Caki2 (cell line): ENCODE measurements around the gene SV2B. TPM values are rescaled to one million over a fixed set of nuclear protein-coding genes. Genes with fewer than 3 reads are reported as not detected.
"Not testable (repeated sequence)": the region's sequence is repeated elsewhere in the genome, so short reads cannot be mapped to it uniquely, and the experiment has no call there.

Source experiments
- DNase-seq: peaks from one replicate; pipeline ENCODE4 v3.0.0-alpha.2; 2015; ENCODE audit warnings: low read depth
- in situ Hi-C: cut with HindIII; loops from 2 replicates; pipeline ENCODE4 v1.10.0; 2016; ENCODE audit warnings: low sequenced_read_pairs, low pct_unique_long_range_greater_than_20kb, mixed read lengths
- total RNA-seq: library from RNA; depleted of rRNA; stranded (reverse); fragments of >200 nt; shearing (Covaris generic); gene quantifications from 2 replicates; pipeline ENCODE4 v1.2.3, GENCODE V29; 2014; ENCODE audit warnings: low replicate concordance; rRNA removed

Gene SV2B, protein sequence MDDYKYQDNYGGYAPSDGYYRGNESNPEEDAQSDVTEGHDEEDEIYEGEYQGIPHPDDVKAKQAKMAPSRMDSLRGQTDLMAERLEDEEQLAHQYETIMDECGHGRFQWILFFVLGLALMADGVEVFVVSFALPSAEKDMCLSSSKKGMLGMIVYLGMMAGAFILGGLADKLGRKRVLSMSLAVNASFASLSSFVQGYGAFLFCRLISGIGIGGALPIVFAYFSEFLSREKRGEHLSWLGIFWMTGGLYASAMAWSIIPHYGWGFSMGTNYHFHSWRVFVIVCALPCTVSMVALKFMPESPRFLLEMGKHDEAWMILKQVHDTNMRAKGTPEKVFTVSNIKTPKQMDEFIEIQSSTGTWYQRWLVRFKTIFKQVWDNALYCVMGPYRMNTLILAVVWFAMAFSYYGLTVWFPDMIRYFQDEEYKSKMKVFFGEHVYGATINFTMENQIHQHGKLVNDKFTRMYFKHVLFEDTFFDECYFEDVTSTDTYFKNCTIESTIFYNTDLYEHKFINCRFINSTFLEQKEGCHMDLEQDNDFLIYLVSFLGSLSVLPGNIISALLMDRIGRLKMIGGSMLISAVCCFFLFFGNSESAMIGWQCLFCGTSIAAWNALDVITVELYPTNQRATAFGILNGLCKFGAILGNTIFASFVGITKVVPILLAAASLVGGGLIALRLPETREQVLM
- not detected in 2 replicates for total RNA-seq

DNA sequence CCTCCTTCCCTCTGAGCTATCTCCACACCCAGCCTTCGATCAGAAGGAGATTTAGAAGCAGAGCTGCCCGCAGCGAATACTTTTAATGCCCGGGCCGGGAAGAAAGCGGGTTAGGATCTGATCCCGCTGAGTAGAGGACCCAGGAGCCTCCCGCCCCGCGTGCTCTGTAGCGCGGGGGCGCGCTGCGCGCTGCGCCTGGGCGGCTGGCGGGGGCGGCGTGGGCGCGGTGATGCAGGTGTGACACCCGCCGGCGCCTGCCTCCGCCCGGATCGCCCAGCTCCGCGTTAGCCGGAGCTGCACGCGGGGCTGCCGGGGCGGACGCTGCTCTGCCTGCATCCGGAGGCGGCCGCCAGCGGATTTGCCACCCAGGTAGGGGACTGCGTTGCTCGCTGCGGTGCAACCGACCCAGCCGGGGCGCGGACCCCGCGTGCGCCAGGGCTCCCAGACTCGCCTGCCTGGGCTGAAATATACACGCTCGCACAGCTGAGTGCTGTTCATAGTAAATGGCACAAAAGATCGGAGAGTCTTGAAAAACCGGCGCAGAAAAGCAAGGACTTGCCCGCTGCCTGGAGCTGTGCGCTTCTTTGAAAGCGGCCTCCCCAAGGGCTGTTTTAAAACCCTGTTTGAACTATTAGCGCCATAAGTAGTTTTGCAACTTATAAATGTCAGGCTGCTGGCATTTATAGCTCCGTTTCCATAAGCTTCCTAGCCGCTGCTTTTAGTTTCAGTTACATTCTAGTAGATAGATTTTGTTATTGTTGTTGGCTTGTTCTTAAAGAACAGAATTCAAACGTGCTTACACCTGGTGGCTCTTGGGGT is at the start of gene SV2B:
Gene SV2B (plus strand): TSS at position 263 of the 819 bp plus-strand sequence. CDS start 126,007 bp downstream, outside the sequence.
- in situ Hi-C loops: no loop called here
- peak; percentile 29 for DNase-seq

DNA sequence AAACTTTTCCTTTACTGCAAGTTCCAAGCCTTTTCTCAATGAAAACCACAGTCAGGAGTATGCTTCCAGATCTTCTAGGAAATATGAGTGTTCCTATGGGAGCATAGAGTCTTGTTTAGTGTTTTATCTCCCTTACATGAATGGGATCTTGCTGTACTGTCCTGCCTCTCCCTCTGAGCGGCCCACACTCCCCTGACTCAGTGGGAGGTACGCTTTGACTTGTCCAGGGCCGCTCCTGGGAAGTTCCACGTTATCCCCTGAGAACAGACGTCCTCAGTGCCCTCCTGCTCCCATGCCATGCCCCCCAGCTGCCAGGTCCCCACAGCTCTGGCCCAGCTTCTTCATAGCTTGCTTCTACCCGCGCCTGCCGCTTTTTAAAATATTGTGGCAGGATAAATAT is 48.8 kb upstream of the SV2B start:
- in situ Hi-C loops: loop anchor here (10.0 kb wide), 1 partner anchor 214 kb away; no protein-coding TSS in a partner anchor
- DNase-seq: no peak

DNA sequence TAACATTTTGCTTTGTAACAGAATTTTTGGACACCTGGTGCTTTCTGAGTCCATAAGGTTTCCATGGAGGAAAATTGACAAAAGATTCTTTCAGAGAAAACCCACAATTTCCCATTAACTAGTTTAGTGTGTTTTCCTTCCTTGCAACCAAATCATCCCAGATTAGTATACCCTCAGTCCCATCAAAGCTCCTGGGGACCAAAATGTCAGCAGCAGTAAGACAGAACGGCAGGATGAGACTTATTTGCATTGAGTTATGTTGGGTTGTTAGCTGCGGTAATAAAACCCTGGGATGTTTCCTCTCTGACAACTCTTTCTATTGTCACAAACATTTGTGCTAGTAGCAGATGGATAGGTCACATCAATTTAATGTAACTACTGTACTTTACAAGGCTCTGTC is 45.2 kb upstream of the SV2B start:
- in situ Hi-C loops: loop anchor here (10.0 kb wide), 1 partner anchor 210 kb away; no protein-coding TSS in a partner anchor
- DNase-seq: no peak

DNA sequence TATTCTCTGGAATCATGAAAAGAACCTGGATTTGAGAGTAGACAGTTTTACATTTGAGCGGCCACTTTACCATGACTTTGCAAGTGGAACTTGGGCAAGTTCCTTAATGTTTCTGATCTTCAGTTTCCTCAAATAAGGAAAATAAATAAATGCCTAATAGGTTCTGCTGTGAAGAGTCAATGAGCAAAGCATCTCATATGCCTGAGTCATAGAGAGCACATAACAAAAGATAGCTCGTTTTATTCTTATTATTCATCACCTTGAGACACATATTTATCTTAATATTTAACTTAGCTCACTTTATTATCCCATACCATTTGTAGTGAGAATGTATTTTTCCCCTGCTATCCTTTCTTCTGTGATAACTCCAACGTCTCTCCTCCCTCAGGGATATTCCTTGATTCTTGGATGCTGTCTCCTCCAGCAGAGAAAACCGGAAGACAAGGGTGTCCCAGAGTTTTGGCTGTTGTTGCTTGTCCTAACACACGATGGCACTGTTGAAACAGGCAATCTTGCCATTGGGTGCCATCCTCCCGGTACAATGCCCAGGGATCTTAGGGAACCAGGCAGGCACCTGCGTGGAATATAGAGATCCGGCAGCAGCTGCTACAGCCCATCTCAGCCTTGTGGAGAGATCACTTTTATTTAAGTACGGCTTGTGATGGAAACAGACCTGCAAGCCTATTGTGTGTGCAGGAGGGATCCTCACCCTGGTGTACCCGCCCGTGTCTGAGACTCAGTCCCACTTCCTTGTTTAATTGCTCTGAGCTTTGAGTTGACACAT is 44.3 kb upstream of the SV2B start:
- in situ Hi-C loops: loop anchor here (10.0 kb wide), 1 partner anchor 209 kb away; no protein-coding TSS in a partner anchor
- peak; percentile 75 for DNase-seq

DNA sequence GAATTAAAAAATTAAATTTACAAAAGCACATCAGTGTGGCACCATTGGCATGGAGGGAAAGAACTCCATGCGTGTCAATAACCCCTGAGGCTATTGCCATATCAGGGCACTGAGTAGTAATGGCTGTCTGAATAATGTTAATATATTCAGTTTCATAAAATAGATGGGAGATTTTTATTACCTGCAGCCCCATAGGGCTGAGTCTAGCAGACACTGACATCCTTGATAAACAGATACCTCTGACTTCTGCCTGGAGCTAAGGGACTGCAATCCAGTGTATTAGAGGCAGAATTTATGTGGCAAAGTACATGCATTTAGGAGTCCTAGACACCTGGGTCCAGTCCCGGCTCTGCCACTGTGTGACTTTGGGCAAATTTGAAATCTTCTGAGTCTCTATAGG is 38.8 kb upstream of the SV2B start:
- in situ Hi-C loops: no loop called here
- DNase-seq: no peak

DNA sequence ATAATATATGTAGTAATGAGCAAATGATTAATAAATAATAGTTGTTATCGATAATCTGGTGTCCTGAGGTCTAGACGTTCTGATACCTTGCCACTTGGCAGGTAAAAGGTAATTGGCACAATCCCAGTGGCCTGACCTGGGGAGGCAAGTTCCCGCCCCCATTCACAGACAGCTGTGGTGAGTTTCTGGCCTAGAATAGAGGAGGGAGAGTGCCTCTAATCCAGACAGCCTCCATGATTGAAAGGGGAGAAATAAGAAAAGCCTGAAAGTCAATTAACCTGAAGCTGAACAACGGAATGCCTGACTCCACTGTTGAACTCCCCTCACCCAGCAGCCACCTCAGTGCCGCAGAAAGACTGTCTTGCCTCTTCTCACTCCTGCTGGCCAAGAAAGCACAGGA is 38.1 kb upstream of the SV2B start:
- in situ Hi-C loops: no loop called here
- DNase-seq: no peak

DNA sequence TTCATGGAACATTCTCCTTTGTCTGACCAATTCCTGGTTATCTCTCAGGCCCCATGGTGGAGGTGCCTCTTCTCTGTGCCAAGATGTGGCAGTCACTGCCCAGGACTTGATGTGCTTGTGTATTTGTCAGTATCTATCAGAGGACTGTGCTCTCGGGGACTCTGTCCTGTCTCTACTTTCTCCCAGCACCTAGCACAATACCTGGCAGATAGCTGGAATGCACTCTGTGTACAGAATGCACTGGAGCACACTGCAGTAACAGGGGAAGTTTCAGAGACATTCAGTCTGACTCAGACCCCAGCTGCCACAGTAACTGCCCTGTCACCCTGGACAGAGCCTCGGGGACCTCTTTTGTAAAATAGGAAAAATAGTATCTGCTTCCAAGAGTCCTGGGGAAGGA is 34.6 kb upstream of the SV2B start:
- in situ Hi-C loops: no loop called here

DNA sequence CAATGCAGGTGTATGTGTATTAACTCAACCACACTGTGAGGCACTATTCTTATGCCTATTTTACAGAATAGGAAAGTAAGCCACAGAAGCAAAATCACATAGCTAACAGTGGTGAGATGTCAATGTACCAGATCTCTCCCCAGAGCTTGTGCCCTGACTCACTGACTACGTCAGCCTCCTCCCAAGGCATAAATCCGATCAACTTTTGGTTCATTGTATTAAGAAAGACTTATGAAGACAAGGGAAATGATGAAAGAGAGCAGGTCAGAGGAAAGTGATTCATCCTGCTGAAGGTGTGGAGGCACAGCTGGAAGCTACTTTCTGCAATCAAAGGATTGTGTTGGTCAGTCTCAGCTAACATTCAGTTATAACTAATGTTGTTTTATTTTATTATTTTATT is 33.0 kb upstream of the SV2B start:
- in situ Hi-C loops: no loop called here
- no peak for DNase-seq

More for the DNA sequence above, 34.6 kb upstream of the SV2B start:
- DNase-seq: no peak

DNA sequence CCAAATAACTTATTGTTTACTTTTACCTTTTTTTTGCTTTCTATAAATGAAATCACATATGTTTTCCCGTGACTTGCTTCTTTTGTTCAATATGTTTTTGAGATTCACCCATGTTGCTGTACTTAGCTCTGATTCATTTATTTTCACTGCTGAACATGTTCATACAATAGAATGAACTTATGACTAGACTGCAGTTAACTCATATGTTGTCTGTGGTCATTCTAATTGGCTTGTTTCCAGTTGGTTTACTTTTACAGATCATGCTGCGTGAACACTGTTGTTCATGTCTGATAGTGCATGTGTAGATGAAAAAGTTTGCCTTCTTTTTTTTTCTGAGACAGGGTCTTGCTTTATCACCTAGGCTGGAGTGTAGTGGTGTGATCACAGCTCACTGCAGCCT is 31.6 kb upstream of the SV2B start:
- no peak for DNase-seq
- in situ Hi-C loops: no loop called here

DNA sequence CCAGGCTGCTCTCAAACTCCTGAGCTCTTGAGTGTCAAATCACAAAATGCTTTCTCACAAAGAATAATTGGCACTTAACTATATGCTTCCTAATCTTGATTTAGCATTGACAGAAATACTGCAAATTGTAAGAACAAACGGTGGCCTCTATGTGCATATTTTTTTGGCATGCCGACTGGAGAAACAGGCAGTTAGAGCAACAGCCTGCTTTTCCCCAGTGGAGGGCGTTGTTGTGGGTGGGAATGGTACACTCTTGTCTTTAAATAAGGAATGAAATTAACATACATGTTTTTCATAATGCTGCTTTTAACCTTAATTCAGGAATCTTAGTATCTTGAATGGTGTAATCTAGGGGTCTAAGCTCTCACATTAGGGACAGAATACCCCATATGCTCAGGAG is 31.1 kb upstream of the SV2B start:
- no peak for DNase-seq
- in situ Hi-C loops: no loop called here

DNA sequence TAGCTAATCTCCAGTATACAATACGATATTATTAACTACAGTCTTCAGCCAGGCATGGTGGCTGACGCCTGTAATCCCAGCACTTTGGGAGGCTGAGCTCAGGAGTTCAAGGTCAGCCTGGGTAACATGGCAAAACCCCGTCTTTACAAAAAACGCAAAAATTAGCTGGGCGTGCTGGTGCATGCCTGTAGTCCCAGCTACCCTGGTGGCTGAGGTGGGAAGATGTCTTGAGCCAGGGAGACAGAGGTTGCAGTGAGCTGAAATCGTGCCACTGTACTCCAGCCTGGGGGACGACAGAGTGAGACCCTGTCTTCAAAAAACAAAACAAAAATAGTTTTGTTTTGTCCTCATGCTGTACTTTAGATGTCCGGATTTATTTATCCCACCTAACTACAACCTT is 29.2 kb upstream of the SV2B start:
- no peak for DNase-seq

DNA sequence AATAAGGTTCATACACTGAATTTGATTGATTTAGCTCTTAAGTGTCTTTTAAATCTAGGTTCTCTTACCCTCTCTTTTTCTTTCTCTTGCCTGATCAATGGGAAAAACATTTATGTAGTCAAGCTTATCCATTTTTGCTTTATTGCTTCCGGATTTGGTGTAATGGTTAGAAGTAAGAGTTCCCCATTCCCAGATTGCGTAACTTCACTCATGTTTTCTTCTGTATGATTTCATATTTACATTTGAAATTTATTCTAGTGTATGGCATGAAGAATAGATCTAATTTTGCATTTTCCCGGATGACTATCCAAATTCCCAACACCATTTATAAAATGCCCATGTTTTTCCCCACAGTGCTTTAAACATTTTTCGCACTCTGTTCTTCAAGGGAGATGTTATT is 27.9 kb upstream of the SV2B start:
- in situ Hi-C loops: no loop called here
- DNase-seq: no peak

More for the DNA sequence above, 29.2 kb upstream of the SV2B start:
- in situ Hi-C loops: no loop called here

DNA sequence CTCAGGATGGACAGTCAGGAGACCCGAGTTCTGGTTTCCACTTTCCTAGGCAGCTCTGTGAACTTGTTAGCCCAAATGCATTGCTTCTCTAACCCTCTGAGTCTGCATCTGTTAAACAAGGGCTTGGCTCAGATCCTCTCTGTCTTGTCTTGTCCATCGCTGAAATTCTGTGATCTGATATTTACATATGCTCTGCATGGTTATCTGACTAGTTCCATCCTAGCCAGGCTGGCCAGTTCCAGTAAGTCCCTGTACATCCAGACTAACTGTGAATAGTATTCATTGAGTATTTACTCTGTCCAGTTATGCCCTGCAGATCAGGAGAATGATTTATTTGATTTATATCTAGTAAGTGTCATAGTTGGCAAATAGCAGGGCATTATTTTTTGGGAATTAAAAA is 27.0 kb upstream of the SV2B start:
- in situ Hi-C loops: no loop called here
- no peak for DNase-seq

DNA sequence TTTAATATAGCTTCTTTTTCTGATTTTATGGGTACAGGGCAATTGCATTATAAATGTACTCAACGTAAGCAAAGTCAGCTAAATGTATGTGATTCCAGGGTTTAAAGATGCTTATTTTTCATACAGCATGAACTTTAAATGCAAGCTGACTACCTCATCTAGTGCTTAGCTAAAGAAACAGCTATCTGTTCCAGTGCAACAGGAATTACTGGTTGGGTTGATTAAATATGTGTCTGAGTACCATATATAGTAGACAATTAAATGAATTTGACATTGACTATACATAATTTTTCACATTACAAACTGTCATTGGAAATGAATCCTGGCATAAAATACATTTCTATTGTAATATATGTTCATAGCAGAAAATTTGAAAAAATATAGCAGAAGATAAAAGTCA is 26.3 kb upstream of the SV2B start:
- DNase-seq: no peak
- in situ Hi-C loops: no loop called here

DNA sequence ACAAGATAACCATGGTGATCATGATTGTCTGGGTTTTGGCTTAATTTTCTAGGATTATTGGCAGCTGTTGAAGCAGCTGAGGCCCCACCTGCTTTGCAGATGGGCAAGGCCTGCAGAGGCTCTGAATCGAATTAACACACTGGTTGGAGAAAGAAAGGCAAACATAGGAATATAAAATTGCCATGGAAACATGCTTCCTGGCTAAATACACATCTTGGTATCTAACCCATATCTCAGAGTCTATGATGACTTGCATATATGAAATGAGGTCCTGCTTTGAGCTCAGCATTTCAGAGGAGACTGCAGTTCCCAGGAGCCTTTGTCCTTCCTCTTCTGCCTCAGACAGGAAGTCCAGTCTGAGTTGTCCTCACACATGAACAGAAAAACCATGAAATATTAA is 24.3 kb upstream of the SV2B start:
- no peak for DNase-seq
- in situ Hi-C loops: no loop called here

DNA sequence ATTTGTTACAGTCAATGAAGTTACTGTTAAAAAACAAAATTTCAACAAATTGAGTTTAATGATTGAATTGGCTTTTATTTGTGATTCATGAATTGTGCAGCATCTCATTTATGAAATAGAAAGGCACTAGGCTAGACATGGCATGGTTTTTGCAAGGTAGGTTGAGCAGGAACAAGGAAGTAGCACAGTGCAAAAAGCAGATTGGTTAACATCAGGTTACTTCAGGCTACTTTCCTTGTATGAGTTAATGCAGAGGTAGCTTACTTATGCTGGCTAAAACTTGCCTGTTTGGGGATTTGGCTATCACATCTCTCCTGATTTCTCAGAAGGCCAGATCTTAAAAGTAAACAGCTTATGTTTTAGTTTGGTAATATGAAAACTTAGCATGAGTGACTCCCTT is 23.0 kb upstream of the SV2B start:
- in situ Hi-C loops: no loop called here
- no peak for DNase-seq

DNA sequence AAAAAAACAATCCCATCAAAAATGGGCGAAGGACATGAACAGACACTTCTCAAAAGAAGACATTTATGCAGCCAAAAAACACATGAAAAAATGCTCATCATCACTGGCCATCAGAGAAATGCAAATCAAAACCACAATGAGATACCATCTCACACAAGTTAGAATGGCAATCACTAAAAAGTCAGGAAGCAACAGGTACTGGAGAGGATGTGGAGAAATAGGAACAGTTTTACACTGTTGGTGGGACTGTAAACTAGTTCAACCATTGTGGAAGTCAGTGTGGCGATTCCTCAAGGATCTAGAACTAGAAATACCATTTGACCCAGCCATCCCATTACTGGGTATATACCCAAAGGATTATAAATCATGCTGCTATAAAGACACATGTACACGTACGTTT is 6.2 kb upstream of the SV2B start:
- DNase-seq, in situ Hi-C loops: not testable (repeated sequence)

DNA sequence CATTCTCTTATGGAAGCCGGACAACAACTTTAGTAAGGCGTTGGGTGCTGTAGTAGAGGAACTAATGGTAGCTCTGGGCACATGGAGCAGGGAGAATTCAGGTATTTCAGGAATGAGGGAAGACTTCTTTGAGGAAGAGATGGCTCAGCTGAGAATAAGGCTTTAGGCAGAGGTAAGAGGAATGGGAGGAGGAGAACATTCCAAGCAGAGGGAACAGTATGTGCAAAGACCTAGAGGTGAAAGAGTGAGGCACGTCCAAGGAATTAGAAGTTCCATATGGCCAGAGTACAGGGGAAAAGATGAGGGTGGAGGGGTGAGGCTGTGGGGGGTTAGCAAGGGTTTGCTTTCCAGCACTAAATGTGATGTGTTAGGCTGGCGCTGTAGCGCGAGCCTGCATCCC is 1.6 kb upstream of the SV2B start:
- no peak for DNase-seq
- in situ Hi-C loops: no loop called here
